GM21390 (cell line): ENCODE results near the gene EDEM2.
A peak's percentile ranks its signal among the peaks of the same experiment; 100 is the strongest.
"Not testable (repeated sequence)": the region's sequence is repeated elsewhere in the genome, so short reads cannot be mapped to it uniquely, and the experiment has no call there.

Source experiments
- ATAC-seq: cut with Tn5 transposase; IDR thresholded peaks from one replicate; pipeline ENCODE4 v1.9.1; 2021; ENCODE audit not compliant: unreplicated experiment

EDEM2 gene

DNA sequence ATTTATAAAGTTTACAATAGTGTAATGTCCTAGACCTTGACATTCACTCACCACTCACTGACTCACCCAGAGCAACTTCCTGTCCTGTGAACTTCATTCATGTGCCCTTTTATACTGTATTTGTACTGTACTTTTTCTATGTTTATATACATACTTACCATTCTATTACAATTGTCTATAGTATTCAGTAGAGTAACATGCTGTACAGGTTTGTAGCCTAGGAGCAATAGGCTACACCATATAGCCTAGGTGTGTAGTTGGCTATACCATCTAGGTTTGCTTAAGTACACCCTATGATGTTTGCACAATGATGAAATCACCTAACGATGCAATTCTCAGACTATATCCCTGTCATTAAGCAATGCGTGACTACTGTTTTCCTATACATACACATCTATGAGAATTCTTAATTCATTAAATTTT, 17.5 kb downstream of the EDEM2 start:
- no peak for ATAC-seq

DNA sequence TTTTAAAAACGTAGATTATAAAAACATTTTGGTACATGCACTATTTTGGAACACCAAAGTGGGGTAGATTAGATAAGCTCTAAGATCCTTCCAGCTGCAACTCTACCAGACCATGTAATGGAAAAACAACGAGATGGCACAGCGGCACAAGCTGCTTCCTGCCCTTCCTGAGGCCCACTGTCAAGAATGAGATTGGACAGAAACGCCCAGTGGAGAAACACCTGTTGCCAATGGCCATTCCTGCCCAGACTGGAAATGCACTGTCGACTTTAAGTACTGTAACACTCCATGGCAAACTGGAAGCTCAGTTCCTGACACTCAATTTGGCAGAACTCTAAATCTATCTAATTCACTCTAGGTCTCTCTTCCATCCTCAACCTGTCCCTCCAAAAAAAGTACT, 21.4 kb downstream of the EDEM2 start:
- ATAC-seq, result no peak

DNA sequence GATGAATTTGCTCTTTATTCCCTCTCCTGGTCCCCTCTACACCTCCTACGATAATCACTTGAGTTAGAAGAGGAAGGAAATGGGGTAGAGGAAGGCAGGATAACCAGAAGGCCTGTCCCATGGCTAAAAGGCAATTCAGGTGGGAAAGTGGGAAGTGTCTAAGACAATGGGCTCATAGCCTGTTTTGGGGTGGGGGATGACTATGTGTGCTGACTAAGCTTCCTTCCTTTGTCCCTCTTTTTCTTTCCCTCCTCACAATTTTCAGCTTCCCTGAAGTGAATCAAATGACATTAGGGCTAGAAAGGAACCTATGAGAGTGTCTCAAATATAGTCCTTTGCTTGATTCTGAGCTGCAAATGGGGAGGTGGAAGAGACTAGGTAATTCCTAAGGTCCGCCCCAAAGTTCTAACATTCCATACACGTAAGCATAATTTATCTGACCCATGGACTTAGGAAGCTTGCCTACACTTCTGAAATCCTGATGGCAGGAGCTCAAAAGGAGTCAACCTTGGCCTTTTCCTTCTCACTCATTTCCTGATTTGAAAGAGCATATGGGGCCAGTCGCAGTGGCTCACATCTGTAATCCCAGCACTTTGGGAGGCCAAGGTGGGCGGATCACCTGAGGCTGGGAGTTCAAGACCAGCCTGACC, 24.3 kb downstream of the EDEM2 start:
- no peak for ATAC-seq

DNA sequence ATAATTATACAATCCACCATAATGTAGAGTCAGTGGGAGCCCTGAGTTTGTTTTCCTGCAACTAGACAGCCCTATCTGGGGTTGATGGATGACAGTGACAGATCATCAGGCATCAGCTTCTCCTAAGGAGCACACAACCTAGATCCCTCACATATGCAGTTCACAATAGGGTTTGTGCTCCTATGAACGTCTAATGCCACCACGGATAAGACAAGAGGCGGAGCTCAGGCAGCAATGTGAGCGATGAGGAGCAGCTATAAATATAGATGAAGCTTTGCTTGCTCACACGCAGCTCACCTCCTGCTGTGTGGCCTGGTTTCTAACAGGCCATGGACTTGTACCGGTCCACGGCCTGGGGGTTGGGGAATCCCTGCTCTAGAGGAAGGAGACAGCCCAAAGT, 25.9 kb downstream of the EDEM2 start:
- no peak for ATAC-seq

DNA sequence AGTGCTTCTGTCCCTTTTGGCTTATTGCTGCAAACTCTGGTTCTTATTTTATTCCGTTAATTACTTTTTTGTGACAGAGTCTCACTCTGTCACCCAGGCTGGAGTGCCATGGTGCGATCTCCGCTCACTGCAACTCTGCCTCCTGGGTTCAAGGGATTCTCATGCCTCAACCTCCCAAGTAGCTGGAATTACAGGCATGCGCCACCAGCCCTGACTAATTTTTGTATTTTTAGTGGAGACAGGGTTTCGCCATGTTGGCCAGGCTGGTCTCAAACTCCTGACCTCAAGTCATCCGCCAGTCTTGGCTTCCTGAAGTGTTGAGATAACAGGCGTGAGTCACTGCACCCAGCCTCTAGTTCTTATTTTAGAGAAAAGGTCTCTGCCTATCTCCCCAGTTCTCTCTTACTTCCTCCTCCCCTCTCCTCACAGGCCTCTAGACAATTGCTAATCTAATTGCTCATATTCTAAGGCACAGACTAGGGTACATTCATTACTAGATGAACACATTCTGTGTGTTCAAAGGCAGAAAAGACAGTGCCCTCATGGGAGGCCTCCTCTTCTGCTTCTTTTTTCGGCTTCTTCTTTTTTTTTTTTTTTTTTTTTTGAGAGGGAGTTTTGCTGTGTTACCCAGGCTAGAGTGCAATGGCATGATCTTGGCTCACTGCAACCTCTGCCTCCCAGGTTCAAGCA, 27.0 kb downstream of the EDEM2 start:
- ATAC-seq, result no peak

DNA sequence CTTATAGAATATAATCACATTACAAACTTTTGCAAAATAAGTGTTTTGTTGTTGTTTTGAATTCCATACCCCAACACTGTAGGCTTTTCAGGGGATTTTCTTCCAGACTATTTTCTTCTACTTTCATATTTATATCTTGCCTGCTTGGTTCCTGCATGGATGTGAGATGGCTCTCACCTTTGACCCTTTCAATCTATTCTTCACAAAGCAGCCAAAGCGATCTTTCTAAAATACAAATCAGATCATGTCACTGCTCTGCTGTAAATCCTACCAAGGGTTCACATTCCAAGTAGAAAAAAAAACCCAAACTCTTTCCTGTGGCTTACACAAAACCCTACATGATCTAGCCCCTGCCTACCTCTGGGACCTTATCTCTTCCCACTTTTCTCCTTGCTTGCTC, 29.5 kb downstream of the EDEM2 start:
- ATAC-seq, result no peak

DNA sequence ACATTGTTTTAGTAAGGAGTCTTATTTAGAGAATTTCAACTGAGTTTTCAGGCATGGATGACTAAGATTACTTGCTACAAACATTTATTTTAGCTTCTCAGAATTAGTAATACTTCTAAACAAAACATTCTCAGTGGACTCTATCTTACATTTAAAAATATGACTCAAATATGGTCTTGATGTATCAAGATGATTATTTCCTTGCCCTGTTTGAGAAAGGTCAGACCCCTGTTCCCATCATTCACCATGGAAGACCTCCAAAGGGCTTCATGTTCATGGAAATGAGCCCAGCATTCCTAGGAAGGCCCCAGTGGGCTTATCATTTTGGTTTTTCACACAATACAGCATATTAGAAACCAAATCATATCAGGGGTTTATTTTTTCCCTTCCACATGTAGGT, 29.9 kb downstream of the EDEM2 start:
- no peak for ATAC-seq

DNA sequence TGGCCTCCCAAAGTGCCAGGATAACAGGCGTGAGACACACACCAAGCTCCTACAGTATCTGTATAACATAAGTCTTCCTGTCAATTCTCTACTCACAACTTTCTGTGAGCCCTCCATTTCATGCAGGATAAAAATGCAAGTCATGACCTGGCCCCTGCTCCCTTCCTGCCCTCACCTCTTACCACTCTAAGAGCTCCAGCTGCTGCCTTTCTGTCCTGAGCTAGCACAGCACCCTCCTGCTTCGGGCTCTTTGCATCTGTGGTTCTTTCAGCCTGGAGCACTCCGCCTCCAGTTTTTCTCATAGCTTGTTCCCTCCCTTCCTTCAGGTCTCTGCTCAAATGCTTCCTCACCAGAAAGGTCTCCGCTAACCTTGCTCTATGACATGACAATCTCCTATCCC, 30.9 kb downstream of the EDEM2 start:
- no peak for ATAC-seq

DNA sequence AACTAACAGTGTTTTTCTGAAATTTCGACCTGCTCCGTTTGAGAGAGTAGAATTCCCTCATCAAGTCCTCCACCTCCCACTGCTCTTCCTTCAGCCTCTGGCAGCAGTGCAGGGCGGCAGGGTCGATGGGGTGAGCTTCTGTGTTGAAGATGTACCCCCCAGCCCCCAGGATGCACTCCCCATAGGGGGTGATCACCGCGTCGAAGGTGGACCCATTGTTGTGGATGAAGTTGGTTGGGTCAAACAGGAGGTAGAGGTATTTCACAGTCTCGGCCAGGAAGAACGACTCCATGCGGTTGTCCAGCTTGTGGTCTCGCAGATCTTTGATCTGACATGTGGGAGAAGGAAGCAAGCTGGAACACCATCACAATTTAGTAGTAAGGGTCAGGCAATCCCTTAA, 31.5 kb downstream of the EDEM2 start:
- ATAC-seq, result no peak

DNA sequence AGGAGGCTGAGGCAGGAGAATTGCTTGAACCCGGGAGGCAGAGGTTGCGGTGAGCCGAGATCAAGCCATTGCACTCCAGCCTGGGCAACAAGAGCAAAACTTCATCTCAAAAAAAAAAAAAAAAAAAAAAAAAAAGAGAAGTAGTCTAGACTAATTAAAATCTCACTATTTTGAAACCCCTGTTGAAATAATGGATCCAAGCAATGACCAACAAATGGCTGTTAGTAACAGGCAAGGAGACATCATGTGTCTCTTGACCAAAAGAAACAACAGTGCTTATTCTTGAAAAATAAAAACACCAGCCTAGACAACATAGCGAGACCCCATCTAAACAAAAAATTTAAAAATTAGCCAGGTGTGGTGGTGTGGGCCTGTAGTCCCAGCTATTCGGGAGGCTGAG, 34.9 kb downstream of the EDEM2 start:
- ATAC-seq, result not testable (repeated sequence)

DNA sequence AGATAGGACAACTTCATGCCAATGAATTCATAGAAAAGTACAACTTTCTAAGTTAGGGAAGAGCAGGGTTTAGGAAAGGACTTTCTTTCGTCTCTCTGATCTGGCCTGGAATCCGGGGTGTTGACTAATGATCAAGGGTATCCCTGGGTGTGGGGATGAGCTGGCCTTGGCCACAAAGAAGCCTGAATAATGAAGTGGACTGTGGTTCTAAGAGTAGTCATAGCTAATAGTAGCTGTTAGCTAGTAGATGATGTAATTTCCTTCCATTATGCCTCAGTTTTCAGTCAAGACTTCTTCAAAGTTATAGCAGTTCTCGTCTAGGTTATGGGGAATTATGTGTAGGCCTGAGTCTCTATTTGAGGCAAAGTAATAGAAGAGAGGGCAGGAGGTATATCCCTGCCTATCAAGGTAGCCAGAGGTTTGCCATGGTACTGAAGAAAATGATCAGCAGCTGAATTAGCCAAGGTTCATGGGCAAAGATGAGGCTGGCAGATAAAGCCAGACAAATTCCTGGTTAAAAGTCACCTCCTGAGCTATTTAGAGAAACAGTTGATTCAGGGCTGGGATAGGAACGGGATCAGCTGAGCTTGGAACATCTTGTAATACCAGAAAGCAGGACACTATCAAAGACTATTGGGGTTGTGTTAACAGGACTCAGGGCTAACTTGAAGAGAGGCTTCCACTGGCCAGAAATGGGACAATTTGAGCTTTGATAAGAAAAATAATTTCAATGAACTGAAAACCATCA, 35.8 kb downstream of the EDEM2 start:
- no peak for ATAC-seq

DNA sequence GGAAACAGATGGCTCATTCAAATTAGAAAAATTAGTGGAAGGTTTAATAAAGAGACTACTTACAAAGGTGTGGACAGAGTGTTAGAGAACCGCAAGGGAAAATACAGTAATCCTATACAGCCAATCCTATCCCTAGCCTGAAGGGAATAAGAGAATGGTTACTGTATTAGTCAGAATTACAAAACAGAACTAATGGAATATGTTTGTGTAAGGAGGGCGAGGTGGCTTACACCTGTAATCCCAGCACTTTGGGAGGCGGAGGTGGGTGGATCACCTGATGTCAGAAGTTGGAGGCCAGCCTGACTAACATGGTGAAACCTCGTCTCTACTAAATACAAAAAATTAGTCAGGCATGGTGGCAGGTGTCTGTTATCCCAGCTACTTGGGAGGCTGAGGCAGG, 38.2 kb downstream of the EDEM2 start:
- ATAC-seq, result no peak

DNA sequence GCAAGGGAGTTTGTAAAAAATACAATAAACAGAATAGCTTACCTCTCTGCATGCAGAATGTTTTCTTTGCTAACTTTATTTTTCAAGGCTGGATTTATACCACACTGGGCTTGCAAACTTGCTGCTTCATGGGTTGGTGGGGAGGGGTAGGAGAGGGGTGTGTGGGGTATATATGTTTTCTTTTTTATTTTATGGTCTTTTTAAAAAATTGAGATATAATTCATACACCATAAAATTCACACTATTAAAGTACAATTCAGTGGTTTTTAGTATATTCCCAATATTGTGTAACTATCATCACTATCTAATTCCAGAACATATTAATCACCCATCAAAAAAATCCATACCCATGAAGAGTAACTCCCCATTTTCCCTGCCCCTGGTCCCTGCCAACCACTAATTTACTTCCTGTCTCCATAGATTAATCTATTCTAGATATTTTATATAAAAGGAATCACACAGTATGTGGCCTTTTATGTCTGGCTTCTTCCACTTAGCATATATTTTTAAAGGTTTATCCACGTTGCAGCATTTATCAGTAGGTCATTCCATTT, 40.2 kb downstream of the EDEM2 start:
- ATAC-seq, result no peak

DNA sequence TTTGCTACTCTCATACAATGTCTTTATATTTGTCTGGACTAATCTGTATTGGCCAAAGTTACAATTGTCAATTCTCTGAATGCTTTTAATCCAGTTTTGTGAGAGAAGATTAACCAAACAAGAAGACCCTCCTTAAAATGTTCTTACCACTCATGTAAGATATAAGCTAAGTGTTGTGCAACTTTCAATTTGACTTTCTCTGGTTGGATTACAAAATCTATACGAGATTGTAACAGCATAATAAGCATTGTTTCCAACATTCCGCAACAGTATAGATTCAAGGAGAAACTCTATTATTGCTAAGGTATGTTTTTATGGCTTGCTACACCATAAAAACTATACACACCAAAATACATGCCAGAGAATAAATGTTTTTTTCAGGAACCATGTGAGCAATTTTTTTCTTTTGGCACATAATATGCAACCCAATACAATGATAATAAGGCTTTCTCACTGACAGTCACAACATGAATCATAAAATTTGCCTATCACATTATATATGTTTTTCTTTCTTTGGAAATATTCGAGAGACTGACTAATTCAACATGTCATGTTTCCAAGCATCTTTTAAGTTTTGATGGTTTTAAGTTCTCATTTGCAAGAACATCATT, 42.3 kb downstream of the EDEM2 start:
- ATAC-seq, result no peak

DNA sequence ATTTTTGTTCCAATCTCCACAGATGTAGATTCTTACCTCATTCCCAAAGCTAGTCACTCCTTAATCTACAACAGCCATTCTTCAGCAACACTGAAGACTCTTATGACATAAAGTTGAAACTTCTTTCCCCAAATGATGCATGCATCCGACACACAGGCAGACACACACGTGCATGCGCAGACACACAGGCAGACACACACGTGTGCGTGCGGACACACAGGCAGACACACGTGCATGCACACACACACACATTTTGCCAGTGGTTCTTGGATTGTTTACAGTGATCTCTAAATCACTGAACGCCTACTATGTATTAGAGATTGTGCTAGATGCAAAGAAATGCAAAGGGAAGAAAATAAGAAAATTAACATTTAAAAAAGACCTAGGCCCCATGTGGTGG, 45.5 kb downstream of the EDEM2 start:
- no peak for ATAC-seq

DNA sequence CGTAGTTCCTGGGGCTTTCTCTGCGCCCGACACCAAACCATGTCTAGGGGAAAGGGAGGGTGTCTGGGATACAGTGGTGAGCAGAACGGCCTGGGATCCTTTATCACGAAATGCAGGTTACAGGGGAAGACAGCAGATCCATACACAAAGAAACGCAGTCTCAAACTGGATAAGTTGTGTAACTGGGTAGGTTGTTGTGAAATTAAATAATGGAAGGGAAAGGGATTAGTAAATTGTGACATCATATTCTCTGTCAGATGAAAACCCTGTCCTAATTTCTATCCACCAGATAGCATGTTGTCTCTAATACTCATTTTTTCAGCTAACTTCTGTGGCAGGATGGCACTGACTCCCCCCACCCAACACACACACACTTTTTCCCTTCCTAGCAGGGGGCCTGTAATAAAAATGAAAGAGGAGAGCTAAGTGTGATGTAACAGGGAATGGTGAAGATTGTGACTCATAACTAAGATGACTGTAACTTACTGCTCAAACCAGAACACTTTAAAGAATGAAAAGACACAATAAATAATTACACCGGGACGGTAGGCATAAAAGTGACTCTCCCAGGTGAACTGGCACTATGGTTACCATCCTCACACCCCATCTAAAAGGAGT, 53.8 kb downstream of the EDEM2 start:
- ATAC-seq, result no peak

DNA sequence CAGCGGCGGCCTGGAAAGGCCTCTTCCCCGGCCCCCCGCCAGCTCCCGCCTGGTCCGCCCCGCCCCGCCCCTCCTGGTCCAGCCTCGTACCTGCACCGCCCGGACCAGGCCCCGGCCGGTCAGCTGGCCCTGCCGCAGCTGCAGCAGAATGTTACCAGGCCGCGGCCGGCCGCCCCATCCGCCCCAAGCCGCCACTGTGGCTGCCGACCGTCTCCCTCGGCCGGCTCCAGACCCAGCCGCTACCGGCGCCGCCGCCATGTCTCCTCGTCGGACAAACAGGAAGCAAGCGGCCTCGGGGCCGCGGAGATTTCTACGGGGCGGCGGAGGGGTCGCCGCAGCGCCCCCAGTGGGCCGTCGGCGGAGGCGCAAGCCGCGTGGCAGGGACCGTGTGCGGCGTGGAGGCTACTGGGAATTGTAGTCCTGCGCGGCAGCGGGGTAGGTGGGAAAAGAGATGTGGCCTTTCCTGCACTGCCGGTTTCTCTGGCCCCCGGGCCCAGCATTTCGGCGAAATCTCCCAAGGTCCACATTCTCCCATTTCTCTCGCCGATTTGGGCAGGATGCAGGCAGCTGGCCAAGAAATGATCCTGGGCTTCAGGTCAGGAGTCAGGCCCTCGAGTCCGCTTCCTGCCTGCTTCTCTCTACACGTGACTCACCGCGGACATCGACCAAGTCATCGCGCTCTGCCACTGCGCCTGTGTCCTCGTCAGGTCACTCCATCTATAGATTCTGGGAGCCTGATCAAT, 54.4 kb downstream of the EDEM2 start, which contains the start of gene TRPC4AP:
Gene TRPC4AP, minus strand, starts transcription at position 284 of the 743 bp plus-strand sequence. Its CDS starts 26 bp downstream, at position 258.
- peak; percentile 95 for ATAC-seq

DNA sequence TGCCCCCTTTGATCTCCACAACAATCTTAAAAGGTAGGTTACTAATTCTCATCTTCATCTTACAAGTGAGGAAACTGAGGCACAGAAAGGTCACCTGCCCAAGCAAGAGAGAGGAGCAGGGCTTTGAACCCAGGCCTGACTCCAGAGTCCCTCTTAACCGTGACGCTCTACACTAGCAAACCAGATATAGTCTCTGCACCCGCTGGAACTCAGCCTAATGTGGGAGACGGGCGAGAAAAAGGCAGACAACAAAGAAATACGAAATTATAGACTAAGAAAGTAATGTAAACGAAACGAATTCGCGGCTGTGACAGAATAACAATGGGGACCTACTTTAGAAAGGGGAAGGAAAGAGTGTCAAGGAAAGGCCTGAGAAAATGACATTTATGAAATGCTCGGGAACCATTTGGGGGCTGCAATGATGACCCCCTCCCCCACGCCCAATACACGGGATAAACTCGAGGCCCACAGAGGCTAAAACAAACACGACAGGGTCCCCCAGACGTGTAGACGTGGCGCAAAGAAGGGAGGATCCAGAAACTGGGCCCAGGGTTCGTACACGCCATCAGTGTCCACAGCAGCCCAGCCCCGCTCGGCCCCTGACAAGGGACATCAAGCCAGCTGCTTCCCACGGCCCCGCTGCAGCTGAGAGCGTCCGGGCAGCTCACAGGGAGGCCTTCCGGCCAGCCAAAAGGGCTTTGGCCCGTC, 55.2 kb downstream of the EDEM2 start:
- ATAC-seq, result no peak
